Gastroesophageal sphincter (tissue), 3 donors: Measurements from ENCODE around the gene PERCC1.

Experiments used
- CTCF ChIP-seq, 4 experiments: fragments of 200-600 bp in 2 of 4; fragments of 450-650 bp in 2 of 4; sonication (generic) in 1 of 4; IDR thresholded peaks; one replicate each; pipeline ENCODE4 v1.5.1; 2017 to 2019; ENCODE audit warnings: antibody characterized with exemption in 4 of 4, mild to moderate bottlenecking in 2 of 4, moderate library complexity in 2 of 4
- EP300 ChIP-seq: sonication (generic); formaldehyde crosslinking; IDR thresholded peaks from one replicate; pipeline ENCODE4 v1.6.1; 2017; ENCODE audit warnings: antibody characterized with exemption, mild to moderate bottlenecking
- POLR2A ChIP-seq, 2 donors: fragments of 450-650 bp; IDR thresholded peaks; one replicate each; pipeline ENCODE4 v1.6.1; 2017; ENCODE audit warnings: antibody characterized with exemption in 2 of 2, mild to moderate bottlenecking in 2 of 2, moderate library complexity in 1 of 2

- TF ChIP-seq CTCF (IDR thresholded peaks at IDR 0.05) (no peak), EP300 (no peak), POLR2A (IDR thresholded peaks at IDR 0.05) (no peak)
Observed at GRCh38 chr16:1450218-1450617, 19.3 kb downstream of the PERCC1 start.
